Pulmonary artery endothelial cell (primary cell): ENCODE data around the gene SLC15A5. TPM values are rescaled to one million over a fixed set of nuclear protein-coding genes. Genes with fewer than 3 reads are reported as not detected.

Experiments
- DNase-seq: peaks from one replicate; pipeline ENCODE4 v3.0.0-alpha.2; 2011; ENCODE audit warnings: low read depth, low spot score
- total RNA-seq: library from RNA; depleted of rRNA; stranded (reverse); fragments of >200 nt; gene quantifications from 2 replicates; pipeline ENCODE4 v1.2.3, GENCODE V29; 2014

The SLC15A5 gene
- total RNA-seq, 1 donor from 2014 or later, result not detected

- no peak for DNase-seq
Observed at GRCh38 chr12:16261944-16262475, 15.5 kb downstream of the SLC15A5 start.

GRCh38 chr12:16260206-16260605, 17.3 kb downstream of the SLC15A5 start:
- DNase-seq, result no peak

- DNase-seq, result no peak
Observed at GRCh38 chr12:16258963-16259362, 18.5 kb downstream of the SLC15A5 start.

GRCh38 chr12:16246264-16246663, 31.2 kb downstream of the SLC15A5 start:
- DNase-seq, result no peak

GRCh38 chr12:16245209-16245608, 32.3 kb downstream of the SLC15A5 start:
- no peak for DNase-seq

- no peak for DNase-seq
Observed at GRCh38 chr12:16243487-16244412, 33.7 kb downstream of the SLC15A5 start.

- DNase-seq, result no peak
Observed at GRCh38 chr12:16241346-16241745, 36.1 kb downstream of the SLC15A5 start.

- DNase-seq, result no peak
Observed at GRCh38 chr12:16238661-16239060, 38.8 kb downstream of the SLC15A5 start.

GRCh38 chr12:16229676-16230075, 47.8 kb downstream of the SLC15A5 start:
- DNase-seq, result no peak

- DNase-seq, result no peak
Observed at GRCh38 chr12:16228067-16228466, 49.4 kb downstream of the SLC15A5 start.

- DNase-seq, result no peak
Observed at GRCh38 chr12:16225692-16226091, 51.8 kb downstream of the SLC15A5 start.

- DNase-seq, result no peak
Observed at GRCh38 chr12:16224196-16224595, 53.3 kb downstream of the SLC15A5 start.

GRCh38 chr12:16221776-16222175, 55.7 kb downstream of the SLC15A5 start:
- DNase-seq, result no peak

- no peak for DNase-seq
Observed at GRCh38 chr12:16220120-16220519, 57.4 kb downstream of the SLC15A5 start.

- DNase-seq, result no peak
Observed at GRCh38 chr12:16218934-16219751, 58.3 kb downstream of the SLC15A5 start.

- no peak for DNase-seq
Observed at GRCh38 chr12:16218234-16218633, 59.3 kb downstream of the SLC15A5 start.

- no peak for DNase-seq
Observed at GRCh38 chr12:16211731-16212130, 65.8 kb downstream of the SLC15A5 start.

GRCh38 chr12:16198884-16199283, 78.6 kb downstream of the SLC15A5 start:
- DNase-seq, result no peak

GRCh38 chr12:16197600-16197999, 79.9 kb downstream of the SLC15A5 start:
- no peak for DNase-seq

GRCh38 chr12:16189849-16190248, 87.6 kb downstream of the SLC15A5 start:
- DNase-seq, result no peak

- DNase-seq, result no peak
Observed at GRCh38 chr12:16187660-16188059, 89.8 kb downstream of the SLC15A5 start.

GRCh38 chr12:16184681-16185080, 92.8 kb downstream of the SLC15A5 start:
- DNase-seq, result no peak
